ENCODE measurements around the gene SEL1L2. TPM values are rescaled to one million over a fixed set of nuclear protein-coding genes. Genes with fewer than 3 reads are reported as not detected.
"Not testable (repeated sequence)": the region's sequence is repeated elsewhere in the genome, so short reads cannot be mapped to it uniquely, and the experiment has no call there.

Gene SEL1L2
- total and polyA plus RNA-seq, 10 donors: 0.22 TPM; not detected in 9

DNA sequence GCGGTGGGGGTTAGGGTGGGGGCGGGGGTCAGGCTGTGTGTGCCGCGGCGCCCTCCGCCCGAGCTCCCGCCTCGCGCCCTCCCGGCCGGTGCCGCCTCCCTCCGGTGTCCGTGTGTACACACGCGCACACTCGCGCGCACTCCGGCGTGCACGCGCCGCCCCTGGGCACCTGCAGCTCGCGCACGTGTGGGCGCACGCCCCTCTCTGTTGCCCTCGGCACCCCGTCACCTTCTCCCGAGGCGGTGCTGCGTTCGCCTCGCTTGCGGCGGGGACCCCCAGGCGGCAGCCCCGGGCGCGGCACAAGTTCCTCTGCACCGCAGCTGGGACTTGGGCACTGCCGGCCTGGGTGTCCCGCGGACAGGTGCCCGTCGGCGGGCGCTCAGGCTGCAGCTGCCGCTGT lies 5.4 kb upstream of the SEL1L2 start:
- peak overlapping the region in 3 of 8 donors; percentile 48 to 51 (median 48) for H3K27ac ChIP-seq

DNA sequence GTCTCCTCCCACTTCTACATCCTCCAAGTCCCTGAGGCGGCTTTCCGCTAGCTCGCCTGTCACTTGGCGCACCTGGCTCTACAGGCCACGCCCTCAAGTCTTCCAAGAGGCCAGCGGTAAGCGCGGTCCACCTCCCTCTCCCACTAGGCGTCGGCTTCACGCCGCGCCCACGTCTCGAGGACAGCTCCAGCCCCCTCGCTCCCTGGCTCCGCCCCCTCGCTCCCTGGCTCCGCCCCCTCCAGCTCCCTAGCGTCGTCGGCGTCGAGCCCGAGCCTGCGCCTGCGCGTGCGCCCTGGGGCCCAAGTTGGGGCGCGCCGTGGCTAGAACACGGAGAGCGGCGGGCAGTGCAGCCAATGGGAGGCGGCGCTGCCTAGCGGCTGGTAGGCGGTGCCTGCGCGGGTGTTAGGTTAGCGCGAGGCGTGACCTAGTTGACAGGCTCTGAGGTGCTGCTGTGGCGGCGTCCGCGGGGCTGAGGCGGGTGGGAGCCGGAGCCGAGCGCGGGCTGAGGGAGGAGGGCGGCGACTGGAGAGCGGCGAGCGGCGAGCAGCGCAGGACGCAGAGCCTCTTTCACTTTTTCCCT lies 4.8 kb upstream of the SEL1L2 start, which contains the start of gene MACROD2:
Gene MACROD2, plus strand, starts transcription at position 431 of the 580 bp plus-strand sequence.
- H3K27me3 ChIP-seq (replicated peaks in 1 of 7): peaks cover 0 to 44% (median 9%) of the 10 kb centered on the region in 7 donors
- H3K27ac ChIP-seq: peak within 1 kb of the TSS in 5 of 8 donors; percentile 24 to 51 (median 48)

More for the DNA sequence above, 5.4 kb upstream of the SEL1L2 start:
- no peaks in the 10 kb centered on the region for H3K36me3 ChIP-seq
- peaks cover 0 to 19% (median 7%) of the 10 kb centered on the region in 6 donors for H3K4me1 ChIP-seq
- TF ChIP-seq, protein P1, sequence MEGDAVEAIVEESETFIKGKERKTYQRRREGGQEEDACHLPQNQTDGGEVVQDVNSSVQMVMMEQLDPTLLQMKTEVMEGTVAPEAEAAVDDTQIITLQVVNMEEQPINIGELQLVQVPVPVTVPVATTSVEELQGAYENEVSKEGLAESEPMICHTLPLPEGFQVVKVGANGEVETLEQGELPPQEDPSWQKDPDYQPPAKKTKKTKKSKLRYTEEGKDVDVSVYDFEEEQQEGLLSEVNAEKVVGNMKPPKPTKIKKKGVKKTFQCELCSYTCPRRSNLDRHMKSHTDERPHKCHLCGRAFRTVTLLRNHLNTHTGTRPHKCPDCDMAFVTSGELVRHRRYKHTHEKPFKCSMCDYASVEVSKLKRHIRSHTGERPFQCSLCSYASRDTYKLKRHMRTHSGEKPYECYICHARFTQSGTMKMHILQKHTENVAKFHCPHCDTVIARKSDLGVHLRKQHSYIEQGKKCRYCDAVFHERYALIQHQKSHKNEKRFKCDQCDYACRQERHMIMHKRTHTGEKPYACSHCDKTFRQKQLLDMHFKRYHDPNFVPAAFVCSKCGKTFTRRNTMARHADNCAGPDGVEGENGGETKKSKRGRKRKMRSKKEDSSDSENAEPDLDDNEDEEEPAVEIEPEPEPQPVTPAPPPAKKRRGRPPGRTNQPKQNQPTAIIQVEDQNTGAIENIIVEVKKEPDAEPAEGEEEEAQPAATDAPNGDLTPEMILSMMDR (IDR thresholded peaks at IDR 0.05 in 8 of 11, conservative IDR thresholded peaks at IDR 0.05 in 3 of 11): no peak
- no peak for TF ChIP-seq POLR2AphosphoS5 (IDR thresholded peaks at IDR 0.05)
- no peak for TF ChIP-seq POLR2A (IDR thresholded peaks at IDR 0.05)
- DNase-seq: no peak
- intact Hi-C loops (cut with DNase I; ENCODE audit: low total_unique reads): no loop called here
- peak overlapping the region; percentile 48 to 79 (median 60) for H3K4me3 ChIP-seq
- WGBS, 5 donors: 0 to 6% (median 3%) methylated on average over 2 to 52 of the region's 52 CpGs
- H3K27me3 ChIP-seq (replicated peaks in 1 of 7): peaks cover 0 to 44% (median 9%) of the 10 kb centered on the region in 7 donors
- peaks cover 0 to 39% (median 31%) of the 10 kb centered on the region in 8 donors for H3K9me3 ChIP-seq

DNA sequence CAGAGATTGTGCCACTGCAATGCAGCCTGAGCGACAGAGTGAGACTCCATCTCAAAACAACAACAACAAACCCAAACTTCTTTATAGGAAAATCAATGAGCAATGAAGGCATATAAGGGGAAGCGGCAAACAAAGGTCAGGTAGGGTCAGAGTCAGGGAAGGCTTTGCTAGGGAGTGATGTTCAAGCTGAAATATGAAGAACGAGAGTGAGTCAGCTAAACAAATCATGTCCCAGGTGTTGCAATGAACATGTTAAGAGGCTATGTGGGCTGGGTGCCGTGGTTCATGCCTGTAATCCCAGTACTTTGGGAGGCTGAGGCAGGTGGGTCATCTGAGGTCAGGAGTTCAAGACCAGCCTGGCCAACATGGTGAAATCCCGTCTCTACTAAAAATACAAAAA lies 1.5 kb upstream of the SEL1L2 start:
- H3K4me3 ChIP-seq; H3K27ac ChIP-seq; intact Hi-C loops (cut with DNase I; ENCODE audit: low total_unique reads); H3K36me3 ChIP-seq; DNase-seq: not testable (repeated sequence)
- Histone ChIP-seq H3K4me1 (peaks cover 0 to 19% (median 7%) of the 10 kb centered on the region in 6 donors), H3K27me3 (replicated peaks in 1 of 7) (peaks cover 0 to 24% (median 9%) of the 10 kb centered on the region in 7 donors), H3K9me3 (peaks cover 0 to 39% (median 31%) of the 10 kb centered on the region in 8 donors)
- 86 to 93% (median 87%) methylated on average over 5 of the region's 5 CpGs for WGBS, 5 donors

More for the DNA sequence above, 4.8 kb upstream of the SEL1L2 start, which contains the start of gene MACROD2:
- Histone ChIP-seq H3K4me1 (peaks cover 0 to 19% (median 7%) of the 10 kb centered on the region in 6 donors), H3K36me3 (no peaks in the 10 kb centered on the region), H3K4me3 (peak within 1 kb of the TSS; percentile 48 to 79 (median 60)), H3K9me3 (peaks cover 0 to 39% (median 31%) of the 10 kb centered on the region in 8 donors)
- intact Hi-C loops (cut with DNase I; ENCODE audit: low total_unique reads): no loop called here
- TF ChIP-seq, protein P1 (IDR thresholded peaks at IDR 0.05 in 8 of 11, conservative IDR thresholded peaks at IDR 0.05 in 3 of 11): no peak
- TF ChIP-seq POLR2AphosphoS5 (IDR thresholded peaks at IDR 0.05): peak; percentile 42 to 85 (median 59)
- no peak for TF ChIP-seq POLR2A (IDR thresholded peaks at IDR 0.05)
- DNase-seq: peak; percentile 90
- WGBS, 5 donors: 7 to 11% (median 10%) methylated on average over 56 to 61 of the region's 61 CpGs

DNA sequence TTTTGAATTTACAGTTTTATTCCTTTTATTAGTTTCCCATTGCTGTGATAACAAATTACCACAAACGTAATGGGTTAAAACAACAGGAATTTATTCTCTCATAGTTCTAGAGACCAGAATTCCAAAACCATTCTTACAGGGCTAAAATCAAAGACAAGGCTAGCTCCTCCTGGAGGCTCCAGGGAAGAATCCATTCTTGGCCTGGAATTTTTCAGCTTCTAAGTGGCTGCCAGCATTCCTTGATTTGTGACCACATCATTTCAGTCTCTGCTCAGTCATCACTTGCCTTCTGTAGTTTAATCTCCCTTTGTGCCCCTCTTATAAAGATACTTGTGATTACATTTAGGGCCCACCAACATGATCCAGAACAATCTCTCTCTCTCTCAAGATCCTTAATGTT lies 897 bp upstream of the SEL1L2 start:
- no peak overlapping the region for H3K27ac ChIP-seq
- H3K36me3 ChIP-seq: no peaks in the 10 kb centered on the region
- H3K4me3 ChIP-seq: no peak overlapping the region
- H3K4me1 ChIP-seq: peaks cover 0 to 16% (median 6%) of the 10 kb centered on the region in 6 donors
- WGBS, 5 donors: 81 to 95% (median 85%) methylated on average over 1 of the region's 1 CpG
- intact Hi-C loops (cut with DNase I; ENCODE audit: low total_unique reads): no loop called here
- peaks cover 0 to 18% (median 7%) of the 10 kb centered on the region in 7 donors for H3K27me3 ChIP-seq (replicated peaks in 1 of 7)
- TF ChIP-seq, protein P1 (IDR thresholded peaks at IDR 0.05 in 8 of 11, conservative IDR thresholded peaks at IDR 0.05 in 3 of 11): no peak
- TF ChIP-seq POLR2A (IDR thresholded peaks at IDR 0.05): no peak
- TF ChIP-seq POLR2AphosphoS5 (IDR thresholded peaks at IDR 0.05): no peak
- DNase-seq: no peak
- peaks cover 0 to 39% (median 31%) of the 10 kb centered on the region in 8 donors for H3K9me3 ChIP-seq

Measured in spleen (tissue), 11 donors.